Psoas muscle (tissue), 8 donors: ENCODE results near the gene LITAFD. TPM values are rescaled to one million over a fixed set of nuclear protein-coding genes. Genes with fewer than 3 reads are reported as not detected.

ENCODE experiments used
- ATAC-seq, 4 donors: fragments of 200-7000 bp; cut with Tn5 transposase; one replicate each; pipeline ENCODE4 v1.9.1; 2020; ENCODE audit warnings: moderate library complexity in 3 of 4, mild to moderate bottlenecking in 2 of 4
- DNase-seq, 2 donors: peaks; one replicate each; pipeline ENCODE4 v3.0.0-alpha.2; 2020
- H3K27ac ChIP-seq: fragments of 200-600 bp; one replicate; pipeline ENCODE4 v1.8.0; 2022
- H3K27me3 ChIP-seq, 3 donors: fragments of 200-600 bp in 1 of 3; one replicate each; pipeline versions ENCODE4 v1.6.1 to v1.8.0; 2013 to 2022; ENCODE audit warnings: low read length in 2 of 3, mild to moderate bottlenecking in 2 of 3, moderate library complexity in 1 of 3; ENCODE audit not compliant: insufficient read depth in 3 of 3
- H3K36me3 ChIP-seq, 2 donors: fragments of 200-600 bp in 1 of 2; one replicate each; pipeline versions ENCODE4 v1.6.1 to v1.8.0; 2013 to 2022; ENCODE audit warnings: low read depth in 1 of 2, mild to moderate bottlenecking in 1 of 2, moderate library complexity in 1 of 2; ENCODE audit not compliant: insufficient read depth in 1 of 2
- H3K4me1 ChIP-seq: fragments of 200-600 bp; one replicate; pipeline ENCODE4 v1.8.0; 2022
- H3K4me3 ChIP-seq: fragments of 200-600 bp; one replicate; pipeline ENCODE4 v1.8.0; 2022; ENCODE audit warnings: mild to moderate bottlenecking
- H3K9me3 ChIP-seq: fragments of 200-600 bp; one replicate; pipeline ENCODE4 v1.8.0; 2022
- WGBS, 3 donors: extraction: QIAGEN DNeasy Blood & Tissue Kit; methylation state at CpG; one replicate each; pipeline versions ENCODE4 v1.1.6 to v1.1.7; 2013; 5-methylcytosine and 5-hydroxymethylcytosine counted together
- intact Hi-C, 2 donors: fragments of 100-400 bp; cut with DNase I; formaldehyde crosslinking; loops; one replicate each; pipeline versions ENCODE4 v1.11.0 to v1.14.2; 2022
- polyA plus RNA-seq, 3 donors: library from polyadenylated mRNA; stranded (reverse); fragments of 200-250 nt; gene quantifications; one replicate each; pipeline ENCODE4 v1.2.3, GENCODE V29; 2013
- total RNA-seq, 4 donors: library from RNA; stranded (reverse); fragmentation: NEBNext Ultra II Directional in 2 of 4; extraction: Animal tissue kit (Norgen Biotek cat#: 25700) in 2 of 4; gene quantifications; one replicate each; pipeline versions ENCODE4 v1.2.1 to v1.2.4, GENCODE V29; 2021 to 2023
- TF ChIP-seq, protein P1 (sequence below): fragments of 200-600 bp; IDR thresholded peaks from one replicate; pipeline ENCODE4 v1.8.0; 2022; ENCODE audit warnings: antibody characterized with exemption
- donor health status: healthy with polysubstance abuse.
- donor health status: DM: no; HTN: no; CAD: no; lungs with moderate emphysema.
- donor health status: Bipolar disorder and iron deficiency.
- donor health status: healthy.
- donor health status: DM: yes; HTN: yes; CAD: no.
- donor health status: DM: no; HTN: no; CAD: no.
- donor health status: DM: no; HTN: no; CAD: no.
- donor health status: DM: yes; HTN: yes; CAD: no.

Gene LITAFD
- total and polyA plus RNA-seq, 7 donors, result not detected

DNA sequence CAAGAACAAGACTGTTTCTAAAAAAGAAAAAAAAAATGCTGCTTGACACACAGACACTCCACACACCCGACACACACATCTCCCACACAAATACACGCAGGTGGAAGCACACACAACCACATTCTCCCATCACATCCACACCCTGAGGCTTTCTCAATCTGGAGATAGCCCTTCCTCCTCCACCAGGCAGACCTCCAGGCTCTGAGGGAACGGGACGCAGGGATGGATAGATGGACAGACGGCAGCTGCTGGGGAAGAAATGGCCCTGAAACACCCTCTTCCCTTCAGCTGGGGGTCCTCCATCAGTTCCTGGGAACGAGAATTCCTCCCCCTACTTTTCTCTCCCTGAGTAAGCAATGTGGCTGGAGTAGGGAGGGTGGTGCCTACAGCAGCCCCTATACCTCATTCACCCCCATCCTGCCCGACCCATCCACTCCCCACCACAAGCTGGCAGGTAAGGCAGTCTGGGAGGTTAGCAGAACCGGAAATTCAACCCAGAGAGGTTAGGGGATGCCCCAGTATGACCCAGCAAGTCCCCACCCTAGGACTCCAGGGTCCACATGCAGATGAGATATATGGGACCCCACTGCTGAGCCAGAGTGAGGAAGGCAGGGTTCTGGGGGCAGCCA is 4.1 kb upstream of the LITAFD start:
- DNase-seq (peak in 1 of 2 donors; percentile 30), ATAC-seq (peak in 1 of 4 donors; percentile 16)
- H3K9me3 ChIP-seq, result no peaks in the 10 kb centered on the region
- TF ChIP-seq, protein P1, sequence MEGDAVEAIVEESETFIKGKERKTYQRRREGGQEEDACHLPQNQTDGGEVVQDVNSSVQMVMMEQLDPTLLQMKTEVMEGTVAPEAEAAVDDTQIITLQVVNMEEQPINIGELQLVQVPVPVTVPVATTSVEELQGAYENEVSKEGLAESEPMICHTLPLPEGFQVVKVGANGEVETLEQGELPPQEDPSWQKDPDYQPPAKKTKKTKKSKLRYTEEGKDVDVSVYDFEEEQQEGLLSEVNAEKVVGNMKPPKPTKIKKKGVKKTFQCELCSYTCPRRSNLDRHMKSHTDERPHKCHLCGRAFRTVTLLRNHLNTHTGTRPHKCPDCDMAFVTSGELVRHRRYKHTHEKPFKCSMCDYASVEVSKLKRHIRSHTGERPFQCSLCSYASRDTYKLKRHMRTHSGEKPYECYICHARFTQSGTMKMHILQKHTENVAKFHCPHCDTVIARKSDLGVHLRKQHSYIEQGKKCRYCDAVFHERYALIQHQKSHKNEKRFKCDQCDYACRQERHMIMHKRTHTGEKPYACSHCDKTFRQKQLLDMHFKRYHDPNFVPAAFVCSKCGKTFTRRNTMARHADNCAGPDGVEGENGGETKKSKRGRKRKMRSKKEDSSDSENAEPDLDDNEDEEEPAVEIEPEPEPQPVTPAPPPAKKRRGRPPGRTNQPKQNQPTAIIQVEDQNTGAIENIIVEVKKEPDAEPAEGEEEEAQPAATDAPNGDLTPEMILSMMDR, result no peak
- peaks cover 0 to 10% (median 0%) of the 10 kb centered on the region in 3 donors for H3K27me3 ChIP-seq
- 46 to 59% (median 50%) methylated on average over 8 of the region's 8 CpGs for WGBS, 3 donors
- no peaks in the 10 kb centered on the region for H3K4me1 ChIP-seq
- no peak overlapping the region for H3K4me3 ChIP-seq
- intact Hi-C loops, result no loop called here
- no peak overlapping the region for H3K27ac ChIP-seq
- H3K36me3 ChIP-seq, result no peaks in the 10 kb centered on the region

DNA sequence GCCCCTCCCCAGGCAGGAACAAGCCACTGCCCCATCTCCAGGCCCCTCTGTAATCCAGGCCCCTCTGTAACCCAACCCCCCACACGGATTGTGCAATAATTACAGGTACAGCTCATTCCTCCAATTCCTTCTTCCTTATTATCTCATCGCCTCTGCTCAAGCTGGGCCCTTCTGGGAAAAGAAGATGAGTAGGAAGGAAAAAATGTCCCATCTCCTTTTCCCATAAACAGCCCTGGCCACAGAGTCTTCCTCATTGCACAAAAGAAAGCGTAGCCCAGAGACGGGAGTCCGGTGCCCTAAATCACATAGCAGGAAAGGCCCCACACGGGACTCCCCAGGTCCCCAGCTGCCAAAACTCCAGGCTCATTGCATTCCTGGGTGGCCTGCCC is 3.6 kb upstream of the LITAFD start:
- peak in 1 of 2 donors; percentile 45 for DNase-seq
- Histone ChIP-seq H3K9me3 (no peaks in the 10 kb centered on the region), H3K4me3 (no peak overlapping the region), H3K36me3 (no peaks in the 10 kb centered on the region), H3K27me3 (peaks cover 0 to 14% (median 0%) of the 10 kb centered on the region in 3 donors), H3K4me1 (no peaks in the 10 kb centered on the region), H3K27ac (no peak overlapping the region)
- peak in 2 of 4 donors; percentile 12 to 35 for ATAC-seq
- 57 to 59% (median 58%) methylated on average over 6 of the region's 6 CpGs for WGBS, 3 donors
- intact Hi-C loops, result no loop called here
- TF ChIP-seq, protein P1, result no peak

DNA sequence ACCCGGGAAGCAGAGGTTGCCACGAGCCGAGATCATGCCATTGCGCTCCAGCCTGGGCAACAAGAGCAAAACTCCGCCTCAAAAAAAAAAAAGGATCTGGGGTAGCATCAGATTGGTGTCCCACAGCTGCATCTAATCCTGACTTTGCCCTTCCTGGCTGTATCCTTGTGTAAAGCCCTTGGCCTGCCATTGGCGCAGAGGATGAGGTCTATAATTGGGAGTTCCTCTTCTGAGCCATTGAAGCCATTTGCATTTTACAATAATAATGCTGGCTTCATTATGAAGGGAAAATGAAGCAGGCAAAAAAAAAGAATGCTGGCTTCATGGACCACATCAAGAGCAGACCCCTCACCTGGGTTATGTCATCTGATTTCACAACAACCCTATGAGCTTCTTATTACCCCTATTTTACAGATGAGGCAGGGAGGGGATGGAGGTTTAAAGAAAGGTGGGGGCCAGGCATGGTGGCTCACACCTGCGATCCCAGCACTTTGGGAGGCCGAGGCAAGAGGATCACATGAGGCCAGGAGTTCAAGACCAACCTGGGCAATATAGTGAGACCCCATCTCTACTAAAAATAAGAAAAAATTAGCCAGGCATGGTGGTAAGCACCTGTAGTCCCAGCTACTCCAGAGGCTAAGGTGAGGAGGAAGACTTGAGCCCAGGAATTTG is 1.2 kb upstream of the LITAFD start:
- Histone ChIP-seq H3K27me3 (peaks cover 0 to 16% (median 0%) of the 10 kb centered on the region in 3 donors), H3K4me1 (peaks cover 19% of the 10 kb centered on the region), H3K9me3 (no peaks in the 10 kb centered on the region), H3K4me3 (no peak overlapping the region), H3K27ac (no peak overlapping the region), H3K36me3 (no peaks in the 10 kb centered on the region)
- 89 to 96% (median 91%) methylated on average over 8 of the region's 8 CpGs for WGBS, 3 donors
- intact Hi-C loops, result loop anchor here (2.0 to 10.0 kb wide), 5 partner anchors 86 to 314 kb away; partner anchors contain the start of genes HAPSTR1 (in 1 of the 2), PMM2 (in 1 of the 2) and TMEM186 (in 1 of the 2)
- ATAC-seq (no peak), DNase-seq (peak in 1 of 2 donors; percentile 5)
- TF ChIP-seq, protein P1, result no peak

DNA sequence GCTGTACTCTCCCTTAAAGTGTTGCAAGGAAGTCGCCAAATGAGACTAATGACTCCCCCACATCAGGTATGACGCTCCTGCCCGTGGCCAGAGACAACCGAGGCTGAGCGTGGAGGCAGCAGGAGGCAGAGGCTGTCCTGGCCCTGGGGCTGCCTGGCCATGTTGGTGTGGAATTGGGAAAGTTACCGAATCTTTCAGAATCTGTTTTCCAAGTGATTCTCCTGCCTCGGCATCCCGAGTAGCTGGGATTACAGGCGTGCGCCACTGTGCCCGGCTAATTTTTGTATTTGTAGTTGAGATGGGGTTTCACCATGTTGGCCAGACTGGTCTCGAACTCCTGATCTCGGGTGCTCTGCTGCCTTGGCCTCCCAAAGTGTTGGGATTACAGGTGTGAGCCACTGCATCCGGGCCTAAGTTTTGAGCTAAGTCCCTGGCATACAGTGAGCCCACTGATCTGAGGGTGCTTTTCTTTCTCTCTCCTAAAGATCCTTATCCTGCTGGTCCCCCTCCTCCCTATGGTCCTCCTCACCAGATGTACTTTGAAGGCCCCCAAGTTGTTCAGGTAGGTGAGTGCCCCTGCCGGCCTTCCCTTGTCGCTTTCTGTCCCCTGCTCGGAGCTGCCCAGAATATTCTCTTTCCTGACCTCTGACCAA is 700 bp downstream of the LITAFD start:
- no peak for ATAC-seq
- Histone ChIP-seq H3K27ac (no peak overlapping the region), H3K36me3 (no peaks in the 10 kb centered on the region), H3K4me3 (no peak overlapping the region), H3K4me1 (peaks cover 37% of the 10 kb centered on the region), H3K27me3 (peaks cover 0 to 16% (median 0%) of the 10 kb centered on the region in 3 donors), H3K9me3 (no peaks in the 10 kb centered on the region)
- TF ChIP-seq, protein P1, result no peak
- DNase-seq, result peak in 1 of 2 donors; percentile 38
- 83 to 87% (median 84%) methylated on average over 17 of the region's 17 CpGs for WGBS, 3 donors
- intact Hi-C loops, result loop anchor here (5.0 to 10.0 kb wide), 4 partner anchors 88 to 316 kb away; partner anchors contain the start of genes HAPSTR1 (in 1 of the 2), PMM2 (in 1 of the 2) and TMEM186 (in 1 of the 2)
